Measurements from ENCODE around the gene PCDH9. TPM values are rescaled to one million over a fixed set of nuclear protein-coding genes. Genes with fewer than 3 reads are reported as not detected.

The PCDH9 gene
- polyA plus RNA-seq, 1 of the 3 experiments (the other 2 are of a cell fraction), result 1.3 TPM

DNA sequence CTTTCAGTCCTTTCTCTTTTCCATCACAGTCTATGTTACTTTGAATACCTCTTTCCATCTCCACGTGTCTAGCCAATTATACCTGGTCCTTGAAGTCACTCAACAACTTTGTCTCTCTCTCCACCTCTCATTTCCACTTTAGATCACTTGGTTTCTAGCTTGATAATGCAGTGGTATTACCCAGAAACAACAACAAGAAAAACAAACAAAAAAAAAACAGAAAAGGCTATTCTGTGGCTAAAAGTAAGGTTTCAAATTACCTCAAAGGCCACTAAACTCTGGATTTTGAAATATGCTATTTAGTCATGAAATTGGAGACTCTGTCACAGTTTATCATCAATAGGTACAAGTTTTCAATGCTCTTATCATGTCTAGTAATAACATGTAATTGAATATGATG lies 184.8 kb downstream of the PCDH9 start:
- no peaks in the 10 kb centered on the region for H4K20me1 ChIP-seq (ENCODE audit: insufficient read depth)
- POLR2A ChIA-PET, result no interaction called here
- H3K4me1 ChIP-seq (ENCODE audit: control insufficient read depth in 1 of 2, insufficient read depth in 2 of 2, low read depth in 1 of 2, low read length in 1 of 2), result no peaks in the 10 kb centered on the region; a peak in 1 of 4 replicates
- CTCF ChIA-PET, result no interaction called here
- WGBS (ENCODE audit: low lambda C conversion rate), result 74% methylated on average over 1 of the region's 1 CpG
- no peak overlapping the region for H3K27ac ChIP-seq (ENCODE audit: low read depth in 2 of 2, low read length in 1 of 2)
- no peaks in the 10 kb centered on the region for H3K27me3 ChIP-seq (ENCODE audit: insufficient read depth)
- no peaks in the 10 kb centered on the region for H3K9me3 ChIP-seq
- H3K9ac ChIP-seq, result no peak overlapping the region
- no peak overlapping the region for H3K4me3 ChIP-seq (ENCODE audit: low read depth in 2 of 2, low read length in 1 of 2)
- DNase-seq, result no peak
- H3K36me3 ChIP-seq (replicated peaks in 1 of 2; ENCODE audit: control insufficient read depth in 1 of 2, insufficient read depth in 2 of 2, low read length in 1 of 2), result no peaks in the 10 kb centered on the region
- H3F3A ChIP-seq (replicated peaks; ENCODE audit: insufficient read depth), result no peaks in the 10 kb centered on the region
- no peaks in the 10 kb centered on the region for H3K79me2 ChIP-seq (ENCODE audit: insufficient read depth)
- H3K9me2 ChIP-seq, result no peaks in the 10 kb centered on the region
- H2AFZ ChIP-seq (ENCODE audit: low read depth), result no peak overlapping the region
- no peak overlapping the region for H3K4me2 ChIP-seq
- TF ChIP-seq TCF12 (IDR thresholded peaks at IDR 0.05) (no peak), GABPA (IDR thresholded peaks at IDR 0.05; ENCODE audit: low read depth) (no peak), SIN3A (IDR thresholded peaks at IDR 0.05; ENCODE audit: borderline replicate concordance, low read depth, low read length) (no peak), CHD2 (IDR thresholded peaks at IDR 0.05; ENCODE audit: low read length, partially characterized antibody) (no peak), RFX5 (IDR thresholded peaks at IDR 0.05; ENCODE audit: low read length) (no peak), TEAD4 (IDR thresholded peaks at IDR 0.05; ENCODE audit: borderline replicate concordance, insufficient read depth) (no peak), YY1 (IDR thresholded peaks at IDR 0.05; ENCODE audit: low read depth) (no peak), FOXM1 (IDR thresholded peaks at IDR 0.05; ENCODE audit: low read depth) (no peak), NRF1 (IDR thresholded peaks at IDR 0.05; ENCODE audit: low read depth, low read length) (no peak), NFIC (IDR thresholded peaks at IDR 0.05; ENCODE audit: borderline replicate concordance) (no peak), ELF1 (IDR thresholded peaks at IDR 0.05) (no peak), EZH2phosphoT487 (IDR thresholded peaks at IDR 0.05; ENCODE audit: borderline replicate concordance, low read depth) (no peak), FOXJ3 (CRISPR knock-in tag; IDR thresholded peaks at IDR 0.05) (no peak), POLR2AphosphoS5 (IDR thresholded peaks at IDR 0.05; ENCODE audit: low read depth, low read length) (no peak), JUND (IDR thresholded peaks at IDR 0.05) (no peak), SMC3 (IDR thresholded peaks at IDR 0.05; ENCODE audit: low read depth, low read length) (no peak), MXI1 (IDR thresholded peaks at IDR 0.05; ENCODE audit: low read depth, low read length) (no peak)
- TF ChIP-seq, protein P1, sequence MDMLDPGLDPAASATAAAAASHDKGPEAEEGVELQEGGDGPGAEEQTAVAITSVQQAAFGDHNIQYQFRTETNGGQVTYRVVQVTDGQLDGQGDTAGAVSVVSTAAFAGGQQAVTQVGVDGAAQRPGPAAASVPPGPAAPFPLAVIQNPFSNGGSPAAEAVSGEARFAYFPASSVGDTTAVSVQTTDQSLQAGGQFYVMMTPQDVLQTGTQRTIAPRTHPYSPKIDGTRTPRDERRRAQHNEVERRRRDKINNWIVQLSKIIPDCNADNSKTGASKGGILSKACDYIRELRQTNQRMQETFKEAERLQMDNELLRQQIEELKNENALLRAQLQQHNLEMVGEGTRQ (IDR thresholded peaks at IDR 0.05; ENCODE audit: borderline replicate concordance, low read depth, low read length), result no peak
- TF ChIP-seq, protein P2, sequence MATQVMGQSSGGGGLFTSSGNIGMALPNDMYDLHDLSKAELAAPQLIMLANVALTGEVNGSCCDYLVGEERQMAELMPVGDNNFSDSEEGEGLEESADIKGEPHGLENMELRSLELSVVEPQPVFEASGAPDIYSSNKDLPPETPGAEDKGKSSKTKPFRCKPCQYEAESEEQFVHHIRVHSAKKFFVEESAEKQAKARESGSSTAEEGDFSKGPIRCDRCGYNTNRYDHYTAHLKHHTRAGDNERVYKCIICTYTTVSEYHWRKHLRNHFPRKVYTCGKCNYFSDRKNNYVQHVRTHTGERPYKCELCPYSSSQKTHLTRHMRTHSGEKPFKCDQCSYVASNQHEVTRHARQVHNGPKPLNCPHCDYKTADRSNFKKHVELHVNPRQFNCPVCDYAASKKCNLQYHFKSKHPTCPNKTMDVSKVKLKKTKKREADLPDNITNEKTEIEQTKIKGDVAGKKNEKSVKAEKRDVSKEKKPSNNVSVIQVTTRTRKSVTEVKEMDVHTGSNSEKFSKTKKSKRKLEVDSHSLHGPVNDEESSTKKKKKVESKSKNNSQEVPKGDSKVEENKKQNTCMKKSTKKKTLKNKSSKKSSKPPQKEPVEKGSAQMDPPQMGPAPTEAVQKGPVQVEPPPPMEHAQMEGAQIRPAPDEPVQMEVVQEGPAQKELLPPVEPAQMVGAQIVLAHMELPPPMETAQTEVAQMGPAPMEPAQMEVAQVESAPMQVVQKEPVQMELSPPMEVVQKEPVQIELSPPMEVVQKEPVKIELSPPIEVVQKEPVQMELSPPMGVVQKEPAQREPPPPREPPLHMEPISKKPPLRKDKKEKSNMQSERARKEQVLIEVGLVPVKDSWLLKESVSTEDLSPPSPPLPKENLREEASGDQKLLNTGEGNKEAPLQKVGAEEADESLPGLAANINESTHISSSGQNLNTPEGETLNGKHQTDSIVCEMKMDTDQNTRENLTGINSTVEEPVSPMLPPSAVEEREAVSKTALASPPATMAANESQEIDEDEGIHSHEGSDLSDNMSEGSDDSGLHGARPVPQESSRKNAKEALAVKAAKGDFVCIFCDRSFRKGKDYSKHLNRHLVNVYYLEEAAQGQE (IDR thresholded peaks at IDR 0.05; ENCODE audit: low read depth, low read length), result no peak
- TF ChIP-seq, protein P3, sequence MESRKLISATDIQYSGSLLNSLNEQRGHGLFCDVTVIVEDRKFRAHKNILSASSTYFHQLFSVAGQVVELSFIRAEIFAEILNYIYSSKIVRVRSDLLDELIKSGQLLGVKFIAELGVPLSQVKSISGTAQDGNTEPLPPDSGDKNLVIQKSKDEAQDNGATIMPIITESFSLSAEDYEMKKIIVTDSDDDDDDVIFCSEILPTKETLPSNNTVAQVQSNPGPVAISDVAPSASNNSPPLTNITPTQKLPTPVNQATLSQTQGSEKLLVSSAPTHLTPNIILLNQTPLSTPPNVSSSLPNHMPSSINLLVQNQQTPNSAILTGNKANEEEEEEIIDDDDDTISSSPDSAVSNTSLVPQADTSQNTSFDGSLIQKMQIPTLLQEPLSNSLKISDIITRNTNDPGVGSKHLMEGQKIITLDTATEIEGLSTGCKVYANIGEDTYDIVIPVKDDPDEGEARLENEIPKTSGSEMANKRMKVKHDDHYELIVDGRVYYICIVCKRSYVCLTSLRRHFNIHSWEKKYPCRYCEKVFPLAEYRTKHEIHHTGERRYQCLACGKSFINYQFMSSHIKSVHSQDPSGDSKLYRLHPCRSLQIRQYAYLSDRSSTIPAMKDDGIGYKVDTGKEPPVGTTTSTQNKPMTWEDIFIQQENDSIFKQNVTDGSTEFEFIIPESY (IDR thresholded peaks at IDR 0.05; ENCODE audit: borderline replicate concordance, low read depth), result no peak

All from SK-N-SH (cell line).